K562 (cell line): Measurements from ENCODE around the gene ACTL6A. TPM values are rescaled to one million over a fixed set of nuclear protein-coding genes. Genes with fewer than 3 reads are reported as not detected.

Experiments
- ATF4 ChIP-seq: fragments of 450-650 bp; formaldehyde crosslinking; IDR thresholded peaks from 2 replicates; pipeline ENCODE4 v1.4.0; 2022; ENCODE audit warnings: mild to moderate bottlenecking, moderate library complexity
- CBX1 ChIP-seq: sonication (generic); IDR thresholded peaks from 2 replicates; pipeline ENCODE4 v1.6.1; 2016; ENCODE audit warnings: antibody characterized with exemption, low read depth, mild to moderate bottlenecking
- CCAR2 ChIP-seq: fragments of 200-400 bp; formaldehyde crosslinking; IDR thresholded peaks from 2 replicates; pipeline ENCODE4 v1.6.1; 2017; ENCODE audit warnings: mild to moderate bottlenecking, low read depth, low read length
- FOXJ3 ChIP-seq: sonication (generic); formaldehyde crosslinking; IDR thresholded peaks from 2 replicates; pipeline ENCODE4 v1.4.0; 2020; ENCODE audit warnings: mild to moderate bottlenecking, missing genetic modification reagents
- FOXO4 ChIP-seq: fragments of 450-650 bp; formaldehyde crosslinking; IDR thresholded peaks from 2 replicates; pipeline ENCODE4 v1.4.0; 2020; ENCODE audit warnings: mild to moderate bottlenecking, moderate library complexity
- HES1 ChIP-seq: fragments of 450-650 bp; IDR thresholded peaks from 2 replicates; pipeline ENCODE4 v1.6.1; 2016; ENCODE audit warnings: low read depth, mild to moderate bottlenecking, moderate library complexity
- HLTF ChIP-seq: fragments of 450-650 bp; IDR thresholded peaks from 2 replicates; pipeline ENCODE4 v1.6.1; 2016
- HMG20B ChIP-seq: fragments of 250-450 bp; sonication (Bioruptor Pico); IDR thresholded peaks from 2 replicates; pipeline ENCODE4 v1.5.0; 2021; ENCODE audit warnings: mild to moderate bottlenecking
- LARP7 ChIP-seq: fragments of 450-650 bp; IDR thresholded peaks from 2 replicates; pipeline ENCODE4 v1.6.1; 2016
- NFATC3 ChIP-seq: fragments of 450-650 bp; IDR thresholded peaks from 2 replicates; pipeline ENCODE4 v1.6.1; 2017; ENCODE audit warnings: mild to moderate bottlenecking
- PHB ChIP-seq: fragments of 250-450 bp; sonication (Bioruptor Pico); IDR thresholded peaks from 2 replicates; pipeline ENCODE4 v1.5.0; 2021
- PKNOX1 ChIP-seq: fragments of 450-650 bp; IDR thresholded peaks from 2 replicates; pipeline ENCODE4 v1.6.1; 2016
- PYGO2 ChIP-seq: fragments of 450-650 bp; IDR thresholded peaks from 2 replicates; pipeline ENCODE4 v1.6.1; 2016; ENCODE audit warnings: mild to moderate bottlenecking, missing genetic modification characterization, moderate library complexity, missing compliant biosample characterization
- RFX7 ChIP-seq: fragments of 250-450 bp; sonication (Bioruptor Pico); IDR thresholded peaks from 2 replicates; pipeline ENCODE4 v1.5.1; 2021; ENCODE audit warnings: mild to moderate bottlenecking
- SMAD4 ChIP-seq: fragments of 250-450 bp; sonication (Bioruptor Pico); conservative IDR thresholded peaks from 2 replicates; pipeline ENCODE4 v1.8.0; 2021; ENCODE audit warnings: inconsistent platforms, mild to moderate bottlenecking, moderate library complexity
- SMARCA5 ChIP-seq: fragments of 450-650 bp; IDR thresholded peaks from 2 replicates; pipeline ENCODE4 v1.6.1; 2016
- STAT6 ChIP-seq: sonication (generic); formaldehyde crosslinking; IDR thresholded peaks from 2 replicates; pipeline ENCODE4 v1.8.1; 2023; ENCODE audit warnings: mild to moderate bottlenecking, missing genetic modification reagents
- SUPT5H ChIP-seq: fragments of 450-650 bp; IDR thresholded peaks from 2 replicates; pipeline ENCODE4 v1.6.1; 2016
- TAF1 ChIP-seq: IDR thresholded peaks from 2 replicates; pipeline ENCODE4 v1.6.1; 2011; ENCODE audit warnings: mild to moderate bottlenecking, low read length, moderate library complexity; ENCODE audit not compliant: insufficient read depth, control insufficient read depth, severe bottlenecking; ENCODE audit errors: extremely low read depth
- TFAP4 ChIP-seq: sonication (generic); formaldehyde crosslinking; IDR thresholded peaks from 2 replicates; pipeline ENCODE4 v1.8.0; 2022; ENCODE audit warnings: missing genetic modification reagents, mild to moderate bottlenecking, moderate library complexity, borderline replicate concordance
- ZC3H11A ChIP-seq: IDR thresholded peaks from 2 replicates; pipeline ENCODE4 v1.6.1; 2012; ENCODE audit warnings: low read depth, low read length, improper control_type of control experiment
- ZNF133 ChIP-seq: fragments of 250-450 bp; sonication (Bioruptor Pico); IDR thresholded peaks from 2 replicates; pipeline ENCODE4 v1.4.0; 2020; ENCODE audit warnings: mild to moderate bottlenecking
- ZNF586 ChIP-seq: fragments of 450-650 bp; formaldehyde crosslinking; conservative IDR thresholded peaks from 2 replicates; pipeline ENCODE4 v1.4.0; 2020; ENCODE audit warnings: mild to moderate bottlenecking, moderate library complexity
- polyA plus RNA-seq, 8 experiments: library from polyadenylated mRNA; depleted of rRNA in 4 of 8; stranded (reverse) in 5 of 8; unstranded in 3 of 8; fragments of >200 nt; fragmentation: Nextera tagmentation in 2 of 8; fragmentation: Illumina TruSeq in 1 of 8; extraction: Ambion mirVana in 2 of 8; extraction: Trizol in 1 of 8; gene quantifications; 2 replicates each; pipeline versions ENCODE4 v1.2.1 to v1.2.3, GENCODE V29; 2011 to 2014; ENCODE audit warnings: inconsistent platforms in 1 of 8, missing spikeins in 1 of 8
- total RNA-seq, 7 experiments: library from RNA; depleted of rRNA in 6 of 7; stranded (reverse); fragments of >200 nt in 6 of 7; fragmentation: Illumina TruSeq in 2 of 7; extraction: Trizol in 2 of 7; gene quantifications; 2 replicates each; pipeline versions ENCODE4 v1.2.1 to v1.2.3, GENCODE V29; 2011 to 2021; ENCODE audit warnings: low replicate concordance in 1 of 7

ACTL6A gene
- total and polyA plus RNA-seq, 9 of the 15 experiments (the other 6 are each of a cell fraction or from before 2014, with no cell fraction given), result 107 to 243 (median 157) TPM

GRCh38 chr3:179604321-179605078 is 41.8 kb downstream of the ACTL6A start, which contains the start of the genes MRPL47 and NDUFB5 (continued):
- TF ChIP-seq PKNOX1 (peak; percentile 40), HMG20B (no peak), HLTF (no peak), STAT6 (CRISPR knock-in tag) (no peak), FOXJ3 (CRISPR knock-in tag) (no peak), ZC3H11A (no peak), FOXO4 (CRISPR knock-in tag) (no peak), ZNF133 (CRISPR knock-in tag) (no peak), PHB (CRISPR knock-in tag) (no peak), LARP7 (no peak), SMARCA5 (no peak), CBX1 (no peak), PYGO2 (tag) (no peak), NFATC3 (no peak), SUPT5H (peak; percentile 95), ZNF586 (CRISPR knock-in tag) (no peak), CCAR2 (no peak), ATF4 (CRISPR knock-in tag) (no peak), TFAP4 (CRISPR knock-in tag) (peak; percentile 65; the same call in 1 of the 2 replicates), SMAD4 (CRISPR knock-in tag) (peak; percentile 55; the same call in 1 of the 2 replicates), HES1 (no peak), RFX7 (CRISPR knock-in tag) (no peak), TAF1 (peak; percentile 98)
